Occipital lobe (tissue), 2 donors: ENCODE results near the gene DYNLT5. TPM values are rescaled to one million over a fixed set of nuclear protein-coding genes. Genes with fewer than 3 reads are reported as not detected.
"Not testable (repeated sequence)": the region's sequence is repeated elsewhere in the genome, so short reads cannot be mapped to it uniquely, and the experiment has no call there.

ENCODE experiments used
- DNase-seq: peaks from one replicate; lab custom pipeline; 2025; lab: John Stamatoyannopoulos, UW
- total RNA-seq: library from RNA; depleted of rRNA; stranded (reverse); fragments of >200 nt; gene quantifications from one replicate; pipeline ENCODE4 v1.2.3, GENCODE V29; 2014

Gene DYNLT5, protein sequence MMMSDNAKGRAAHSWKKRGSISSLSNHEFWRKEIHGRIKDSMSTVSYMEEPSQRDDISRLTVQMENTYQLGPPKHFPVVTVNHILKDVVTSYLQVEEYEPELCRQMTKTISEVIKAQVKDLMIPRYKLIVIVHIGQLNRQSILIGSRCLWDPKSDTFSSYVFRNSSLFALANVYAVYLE
- total RNA-seq = 3.6 TPM

GRCh38 chr1:66752000-66752592, at the start of gene DYNLT5:
DYNLT5 (plus strand) TSS chr1:66752459; CDS start chr1:66754659, 2,200 bp downstream.
- peak; percentile 45 for DNase-seq

DNA sequence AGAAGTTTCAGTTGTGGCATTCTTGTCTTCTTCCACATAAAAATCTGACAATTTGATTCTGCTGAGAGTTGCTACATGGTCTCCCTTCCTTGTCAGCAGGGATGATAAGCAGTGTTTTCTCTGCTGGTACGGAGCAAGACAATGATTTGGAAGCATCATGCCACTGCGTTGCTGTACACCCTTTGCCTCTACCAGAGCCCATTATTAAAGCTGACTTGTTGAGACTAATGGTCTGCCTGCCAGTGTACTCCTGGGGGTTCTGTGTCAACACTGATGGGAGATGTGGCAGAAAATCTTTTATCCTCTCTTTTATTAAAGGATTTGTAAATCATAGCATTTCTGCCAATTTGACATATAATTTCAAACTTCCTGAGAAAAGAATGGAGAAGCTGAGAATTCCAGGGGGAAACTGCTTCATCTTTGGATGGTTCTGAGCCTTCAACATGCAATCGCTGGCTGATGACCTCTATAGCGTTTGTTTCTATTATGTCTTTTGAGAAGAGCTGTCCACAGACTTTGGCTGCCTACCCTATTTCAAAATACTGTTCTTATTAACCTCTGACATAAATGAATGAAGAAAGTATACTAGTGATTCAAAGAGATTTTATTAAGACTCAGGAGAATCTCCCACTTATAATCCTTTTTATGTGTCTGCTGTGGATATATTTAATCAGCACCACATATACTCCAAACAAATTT, 47.9 kb upstream of the DYNLT5 start:
- DNase-seq = no peak

GRCh38 chr1:66705110-66705509, 47.1 kb upstream of the DYNLT5 start:
- no peak for DNase-seq

DNA sequence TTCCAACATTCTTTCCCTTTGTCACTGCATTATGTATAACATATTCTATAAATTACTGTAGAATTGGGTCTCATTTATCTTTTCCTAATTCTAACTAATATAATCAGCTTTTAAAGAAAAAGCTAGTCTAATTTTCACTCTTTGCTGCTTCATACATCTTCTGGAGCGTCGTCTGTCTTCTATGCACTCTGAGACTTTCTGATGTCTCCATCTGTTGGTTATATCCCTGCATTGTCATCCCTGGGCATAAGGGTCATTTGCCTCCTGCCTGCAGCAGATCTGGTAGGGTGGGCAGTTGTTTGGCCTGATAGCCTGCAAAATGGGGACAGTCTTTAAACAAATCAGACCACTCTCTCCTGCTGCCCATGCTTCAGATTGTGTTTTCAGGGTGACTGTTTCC, 40.8 kb upstream of the DYNLT5 start:
- no peak for DNase-seq

DNA sequence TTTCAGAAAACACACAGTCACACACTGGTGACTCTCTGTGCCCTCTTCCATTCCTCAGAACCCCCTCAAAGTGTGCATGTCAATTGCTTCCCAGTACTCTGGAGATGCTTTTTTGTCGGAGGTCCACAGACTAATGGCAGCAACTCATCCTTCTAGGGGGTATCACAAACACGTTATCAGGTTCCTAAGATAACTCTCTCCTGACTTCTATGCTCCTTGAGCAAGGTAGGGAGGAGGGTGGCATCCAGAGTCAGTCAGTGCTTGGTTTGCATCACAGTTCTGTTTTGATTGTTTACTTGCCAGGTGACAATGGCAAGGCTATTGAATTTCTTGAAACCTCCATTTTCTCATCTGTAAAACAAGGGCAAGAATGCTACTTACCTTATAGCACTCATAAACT, 39.4 kb upstream of the DYNLT5 start:
- DNase-seq = no peak

DNA sequence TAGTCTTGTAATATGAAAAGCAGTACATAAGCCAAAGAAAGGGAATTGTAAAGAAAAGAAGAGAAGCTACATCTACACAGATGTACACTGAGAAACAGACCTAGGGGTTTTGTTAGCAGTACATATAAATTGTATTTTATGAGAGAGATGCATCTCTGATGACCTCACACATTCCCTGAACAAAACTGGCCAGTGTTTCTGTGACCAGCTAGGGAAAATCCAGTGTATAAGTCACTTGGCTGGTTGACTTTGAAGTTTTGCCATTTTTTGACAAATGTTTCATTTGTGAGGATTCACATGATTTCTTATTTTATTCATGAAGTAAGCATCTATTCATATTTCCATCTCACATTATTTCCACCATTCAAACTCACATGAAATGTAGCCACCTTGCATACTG, 28.3 kb upstream of the DYNLT5 start:
- no peak for DNase-seq

DNA sequence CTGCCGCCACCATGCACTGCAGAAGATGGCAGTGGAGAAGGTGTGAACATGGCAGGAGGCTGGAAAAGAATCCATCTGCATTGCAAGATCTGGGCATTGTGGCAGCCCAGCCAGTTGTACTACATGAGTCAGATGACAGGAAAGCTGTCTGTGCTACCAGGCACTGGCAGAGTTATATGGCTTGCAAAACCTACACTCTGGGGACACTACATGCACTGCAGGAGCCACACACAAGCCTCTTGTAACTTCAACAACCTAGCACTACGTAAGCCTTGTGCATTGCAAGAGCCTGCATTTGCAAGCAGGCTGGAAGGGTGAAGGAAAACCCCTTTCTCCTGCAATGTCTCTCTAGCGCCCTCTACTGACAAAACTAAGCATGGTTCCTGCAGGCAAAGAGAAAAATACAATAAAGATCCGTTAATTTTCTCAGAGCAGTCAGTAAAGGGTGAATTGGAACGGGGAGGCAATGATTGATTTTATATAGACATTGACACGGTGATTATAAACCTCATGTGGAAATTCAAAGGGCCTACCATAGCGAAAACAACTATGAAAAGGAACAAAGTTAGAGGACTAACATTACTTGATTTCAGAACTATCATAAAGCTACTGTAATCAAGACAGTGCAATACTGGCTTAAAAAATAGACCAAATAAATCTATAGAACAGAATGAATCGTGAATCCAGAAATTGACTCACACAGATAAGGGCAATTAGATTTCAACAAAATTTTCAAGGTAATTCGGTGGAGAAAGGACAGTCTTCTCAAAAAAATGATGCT, 26.2 kb upstream of the DYNLT5 start:
- DNase-seq = peak; percentile 5

DNA sequence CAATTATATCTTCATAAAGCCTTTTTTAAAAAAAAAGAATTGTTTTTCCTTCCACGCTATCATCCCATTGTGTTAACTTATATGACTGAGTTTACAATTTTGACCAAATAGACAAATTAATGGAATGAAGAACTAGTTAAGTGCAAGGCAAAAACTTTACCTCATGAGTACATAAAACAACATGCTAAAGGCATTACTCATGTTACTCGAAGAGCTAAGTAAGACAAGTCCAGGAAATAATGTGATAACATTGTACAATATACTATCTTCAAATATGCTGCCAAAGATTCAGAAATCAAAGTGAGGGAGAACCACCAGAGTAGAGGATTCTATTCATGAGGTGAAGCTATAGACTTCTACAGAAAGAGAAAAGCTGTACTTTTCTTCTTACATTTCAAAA, 24.2 kb upstream of the DYNLT5 start:
- DNase-seq = no peak

- DNase-seq = not testable (repeated sequence)
These were observed 23.5 kb upstream of the DYNLT5 start for GRCh38 chr1:66728716-66729115.

- no peak for DNase-seq
These were observed 23.1 kb upstream of the DYNLT5 start for GRCh38 chr1:66729119-66729518.

DNA sequence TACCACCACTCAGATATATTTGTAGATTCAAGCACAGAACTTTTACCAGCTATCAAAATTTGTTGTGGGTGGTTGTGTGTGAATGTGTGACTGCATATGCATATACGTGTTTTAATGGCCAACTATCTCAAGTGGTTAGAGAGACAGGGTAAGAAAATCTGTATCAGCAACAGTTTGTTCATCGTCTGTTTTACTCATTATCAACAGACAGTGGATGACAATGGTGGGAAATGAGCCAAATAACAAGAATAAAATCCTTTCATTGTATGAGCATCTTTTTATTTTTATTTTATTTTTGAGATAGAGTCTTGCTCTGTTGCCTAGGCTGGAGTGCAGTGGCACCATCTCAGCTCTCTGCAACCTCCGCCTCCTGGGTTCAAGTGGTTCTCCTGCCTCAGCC, 22.7 kb upstream of the DYNLT5 start:
- DNase-seq = no peak

DNA sequence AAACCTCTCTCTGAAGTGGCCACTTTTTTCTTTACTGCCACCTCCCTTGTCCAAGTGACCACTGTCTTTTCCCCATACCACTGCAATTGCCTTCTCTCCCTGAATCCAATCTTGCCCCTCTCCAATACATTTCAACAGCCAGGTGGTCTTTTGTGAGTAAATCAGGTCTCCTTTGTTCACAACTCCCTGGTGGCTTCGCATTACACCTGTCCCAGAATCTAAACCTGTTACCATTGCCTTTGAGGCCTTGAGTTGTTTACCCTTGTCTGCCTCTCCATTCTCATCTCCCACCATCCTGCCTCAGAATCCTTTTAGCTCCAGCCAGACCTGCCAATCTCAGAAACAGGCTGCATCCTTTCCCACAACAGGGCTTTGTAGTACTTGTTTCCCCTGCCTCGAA, 21.8 kb upstream of the DYNLT5 start:
- no peak for DNase-seq

DNA sequence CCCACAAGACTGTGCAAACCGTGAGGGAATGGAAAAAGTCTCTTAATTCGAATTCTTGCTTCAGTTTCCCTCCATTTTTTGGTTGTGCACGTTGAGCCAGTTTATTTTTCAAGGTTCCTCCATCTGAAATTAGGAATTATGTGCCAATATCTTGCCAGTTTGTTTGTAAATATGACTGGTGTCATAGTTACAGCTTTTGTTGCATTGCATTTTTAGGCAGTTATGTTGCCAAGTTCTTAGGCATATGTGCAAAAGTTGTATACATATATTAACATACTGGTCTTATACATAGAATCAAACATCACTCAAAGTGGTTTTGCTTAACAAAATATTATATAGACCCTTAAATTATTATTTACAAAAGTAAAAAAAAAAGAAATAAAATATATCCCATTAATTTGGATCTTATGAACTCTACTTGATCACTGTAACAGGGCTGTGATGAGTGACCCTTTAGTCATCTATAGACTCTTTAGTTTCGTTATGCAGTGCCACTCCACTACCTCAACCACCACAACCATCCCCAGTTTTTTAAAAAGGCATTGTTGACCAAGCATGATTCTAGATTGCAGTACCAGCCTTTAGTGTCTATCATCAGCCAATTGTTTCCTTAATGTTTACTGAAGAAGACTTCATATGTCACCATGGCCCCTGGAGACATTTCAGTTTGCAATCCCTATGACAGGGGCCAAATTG, 20.9 kb upstream of the DYNLT5 start:
- DNase-seq = no peak

- DNase-seq = no peak
These were observed 19.7 kb upstream of the DYNLT5 start for GRCh38 chr1:66732407-66733166.

DNA sequence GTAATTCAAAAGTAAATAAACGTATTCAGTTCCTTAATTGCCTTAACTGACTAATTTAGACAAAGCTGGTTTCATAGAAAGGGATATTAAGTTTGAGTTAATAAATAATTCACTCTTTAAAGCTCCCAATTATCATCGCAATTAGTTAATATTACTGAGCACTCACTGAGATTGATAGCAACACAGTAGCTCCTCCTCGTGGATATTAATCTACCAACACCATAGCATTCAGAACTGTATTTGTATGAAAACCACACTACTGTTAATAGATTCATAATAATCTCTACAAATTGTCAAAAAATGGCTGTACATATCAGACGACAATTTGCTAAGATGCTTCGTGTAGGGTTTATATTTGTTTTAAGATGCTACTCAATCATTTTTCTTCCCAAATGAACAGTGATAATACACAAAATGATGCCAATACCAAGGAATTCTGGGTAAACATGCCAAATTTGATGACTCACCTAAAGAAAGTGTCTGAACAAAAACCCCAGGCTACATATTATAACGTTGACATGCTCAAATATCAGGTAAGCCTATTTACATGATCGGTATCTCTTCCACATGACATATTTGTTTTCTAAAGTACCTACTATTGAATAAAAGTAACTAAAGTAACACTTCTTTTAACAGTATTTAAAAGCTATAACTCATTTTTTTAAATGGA, 18.8 kb upstream of the DYNLT5 start:
- DNase-seq = no peak

- not testable (repeated sequence) for DNase-seq
These were observed 17.7 kb upstream of the DYNLT5 start for GRCh38 chr1:66734531-66734930.

GRCh38 chr1:66737836-66738235, 14.4 kb upstream of the DYNLT5 start:
- no peak for DNase-seq

DNA sequence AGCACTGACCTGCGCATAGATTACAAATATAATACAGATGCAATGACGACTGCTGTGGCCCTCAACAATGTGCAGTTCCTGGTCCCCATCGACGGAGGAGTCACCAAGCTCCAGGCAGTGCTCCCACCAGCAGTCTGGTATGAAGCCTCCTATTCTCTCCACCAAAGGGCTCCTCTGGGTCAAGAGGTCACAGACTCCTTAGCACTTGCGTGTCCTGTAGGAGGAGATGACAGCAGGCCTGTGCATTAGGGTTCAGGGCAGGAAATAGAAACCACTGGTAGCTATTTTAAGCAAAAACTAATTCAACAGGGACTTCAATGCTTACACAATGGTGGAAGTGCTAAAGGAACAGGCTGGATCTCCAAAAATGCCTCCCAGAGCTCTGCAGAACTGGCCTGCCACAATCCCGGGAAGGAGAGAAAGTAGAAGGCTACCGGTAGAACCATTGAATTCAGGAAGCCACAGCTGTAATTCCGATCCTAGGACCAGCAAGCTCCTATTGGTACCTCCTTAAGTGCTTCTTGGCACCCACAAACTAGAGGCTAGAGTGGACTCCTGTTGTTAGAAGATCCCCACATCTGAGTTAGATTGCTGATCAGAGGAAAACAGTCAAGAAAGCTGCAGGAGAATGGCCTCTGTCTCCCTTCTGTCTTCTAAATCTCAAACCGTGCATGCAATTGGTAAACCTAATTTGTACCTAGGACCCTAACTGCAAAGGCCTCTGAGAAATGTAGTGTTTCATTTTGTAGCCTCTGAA, 12.7 kb upstream of the DYNLT5 start:
- no peak for DNase-seq

DNA sequence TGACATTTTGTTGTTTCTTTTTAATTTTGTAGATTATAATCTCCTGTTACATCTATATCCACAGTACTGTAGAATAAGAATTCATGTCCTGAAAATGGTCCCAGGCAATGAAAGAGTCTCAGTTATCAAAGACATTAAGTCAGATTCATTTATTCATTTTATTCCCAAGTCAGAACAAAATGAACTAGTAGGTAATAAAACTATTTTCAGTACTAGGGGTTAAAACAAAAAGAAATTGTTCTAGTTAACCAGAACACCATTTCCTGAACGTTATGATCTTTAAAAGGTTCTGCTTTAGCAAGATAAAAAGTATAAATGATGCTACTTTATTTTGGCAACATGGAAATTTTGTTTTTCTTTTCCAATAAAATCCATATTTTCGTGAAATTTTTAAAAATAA, 6.8 kb upstream of the DYNLT5 start:
- DNase-seq = no peak

- DNase-seq = no peak
These were observed 4.8 kb upstream of the DYNLT5 start for GRCh38 chr1:66747501-66747900.
